Tongue (tissue), 2 donors: Measurements from ENCODE around the gene TIMM17A. TPM values are rescaled to one million over a fixed set of nuclear protein-coding genes. Genes with fewer than 3 reads are reported as not detected.

Experiments
- DNase-seq: peaks from one replicate; pipeline ENCODE4 v3.0.0-alpha.2; 2015
- total RNA-seq: library from RNA; depleted of rRNA; stranded (reverse); fragments of >200 nt; gene quantifications from one replicate; pipeline ENCODE4 v1.2.3, GENCODE V29; 2014

The TIMM17A gene
- total RNA-seq, 1 donor from 2014 or later: 33.1 TPM

GRCh38 chr1:201984446-201984845, 29.1 kb downstream of the TIMM17A start:
- no peak for DNase-seq

- DNase-seq: no peak
Observed at GRCh38 chr1:201985355-201985754, 30.1 kb downstream of the TIMM17A start.

GRCh38 chr1:201988601-201989000, 33.3 kb downstream of the TIMM17A start:
- DNase-seq: no peak

- no peak for DNase-seq
Observed at GRCh38 chr1:201989354-201990128, 34.2 kb downstream of the TIMM17A start.

GRCh38 chr1:201990427-201990826, 35.1 kb downstream of the TIMM17A start:
- DNase-seq: no peak

GRCh38 chr1:201999625-202000238, 44.4 kb downstream of the TIMM17A start:
- peak; percentile 65 for DNase-seq

GRCh38 chr1:202002507-202002906, 47.2 kb downstream of the TIMM17A start:
- DNase-seq: no peak

GRCh38 chr1:202004711-202005110, 49.4 kb downstream of the TIMM17A start:
- DNase-seq: no peak

- no peak for DNase-seq
Observed at GRCh38 chr1:202005958-202006357, 50.7 kb downstream of the TIMM17A start.

- DNase-seq: no peak
Observed at GRCh38 chr1:202007304-202007703, 52.0 kb downstream of the TIMM17A start.

GRCh38 chr1:202007805-202008489, 52.6 kb downstream of the TIMM17A start:
- peak; percentile 67 for DNase-seq

GRCh38 chr1:202009326-202010179, 54.2 kb downstream of the TIMM17A start:
- peak; percentile 92 for DNase-seq

- DNase-seq: peak; percentile 52
Observed at GRCh38 chr1:202010180-202011015, 55.1 kb downstream of the TIMM17A start, which contains the start of gene ELF3. ELF3 (plus strand) TSS chr1:202010587; CDS start chr1:202011137, 550 bp downstream.

GRCh38 chr1:202011994-202012393, 56.7 kb downstream of the TIMM17A start:
- no peak for DNase-seq

GRCh38 chr1:202012544-202013478, 57.5 kb downstream of the TIMM17A start:
- DNase-seq: no peak

GRCh38 chr1:202013603-202014002, 58.3 kb downstream of the TIMM17A start:
- DNase-seq: no peak

GRCh38 chr1:202014060-202014459, 58.8 kb downstream of the TIMM17A start:
- no peak for DNase-seq

- no peak for DNase-seq
Observed at GRCh38 chr1:202014915-202015661, 59.8 kb downstream of the TIMM17A start.

GRCh38 chr1:202015662-202015937, 60.3 kb downstream of the TIMM17A start:
- DNase-seq: no peak
